ENCODE results near the gene SNRPE.

SNRPE gene

DNA sequence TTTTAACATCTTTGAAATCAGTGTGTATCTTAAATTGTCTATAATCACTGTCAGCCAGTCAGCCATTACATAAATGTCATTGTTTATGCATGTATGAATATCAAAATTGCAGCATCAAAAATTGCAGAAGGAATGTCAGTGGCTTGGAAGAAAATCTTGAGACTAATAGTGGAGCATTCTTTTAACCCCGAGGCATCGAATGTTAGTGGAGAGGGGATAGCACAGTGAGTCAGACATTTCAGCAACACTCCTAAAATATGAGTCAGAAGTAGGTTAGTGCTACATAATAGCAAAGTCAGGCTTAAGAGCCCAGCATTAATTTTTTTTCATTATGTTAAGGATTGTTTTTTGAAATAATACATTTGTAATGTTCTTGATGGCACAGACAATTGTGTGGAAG, 45.5 kb downstream of the SNRPE start:
- TF ChIP-seq, protein P1, sequence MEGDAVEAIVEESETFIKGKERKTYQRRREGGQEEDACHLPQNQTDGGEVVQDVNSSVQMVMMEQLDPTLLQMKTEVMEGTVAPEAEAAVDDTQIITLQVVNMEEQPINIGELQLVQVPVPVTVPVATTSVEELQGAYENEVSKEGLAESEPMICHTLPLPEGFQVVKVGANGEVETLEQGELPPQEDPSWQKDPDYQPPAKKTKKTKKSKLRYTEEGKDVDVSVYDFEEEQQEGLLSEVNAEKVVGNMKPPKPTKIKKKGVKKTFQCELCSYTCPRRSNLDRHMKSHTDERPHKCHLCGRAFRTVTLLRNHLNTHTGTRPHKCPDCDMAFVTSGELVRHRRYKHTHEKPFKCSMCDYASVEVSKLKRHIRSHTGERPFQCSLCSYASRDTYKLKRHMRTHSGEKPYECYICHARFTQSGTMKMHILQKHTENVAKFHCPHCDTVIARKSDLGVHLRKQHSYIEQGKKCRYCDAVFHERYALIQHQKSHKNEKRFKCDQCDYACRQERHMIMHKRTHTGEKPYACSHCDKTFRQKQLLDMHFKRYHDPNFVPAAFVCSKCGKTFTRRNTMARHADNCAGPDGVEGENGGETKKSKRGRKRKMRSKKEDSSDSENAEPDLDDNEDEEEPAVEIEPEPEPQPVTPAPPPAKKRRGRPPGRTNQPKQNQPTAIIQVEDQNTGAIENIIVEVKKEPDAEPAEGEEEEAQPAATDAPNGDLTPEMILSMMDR (conservative IDR thresholded peaks at IDR 0.05), result no peak
- TF ChIP-seq ZFX (IDR thresholded peaks at IDR 0.05), result no peak
- no peak overlapping the region for H3K27ac ChIP-seq

DNA sequence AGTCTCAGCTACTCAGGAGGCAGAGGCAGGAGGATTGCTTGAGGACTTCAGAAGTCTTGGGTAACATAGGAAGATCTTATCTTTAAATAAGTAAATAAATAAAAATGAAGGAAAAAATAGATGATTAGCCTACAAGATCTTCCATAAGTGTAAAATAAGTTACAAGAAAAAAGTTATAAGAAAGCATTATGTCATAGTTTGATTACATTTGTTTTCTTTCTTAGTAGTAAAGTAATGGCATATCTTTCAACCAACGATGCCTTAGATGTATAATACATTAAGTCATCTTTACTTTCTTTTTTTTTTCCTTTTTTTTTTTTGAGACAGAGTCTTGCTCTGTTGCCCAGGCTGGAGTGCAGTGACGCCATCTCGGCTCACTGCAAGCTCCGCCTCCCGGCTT, 46.5 kb downstream of the SNRPE start:
- TF ChIP-seq ZFX (IDR thresholded peaks at IDR 0.05), result no peak
- TF ChIP-seq, protein P1 (conservative IDR thresholded peaks at IDR 0.05), result no peak

DNA sequence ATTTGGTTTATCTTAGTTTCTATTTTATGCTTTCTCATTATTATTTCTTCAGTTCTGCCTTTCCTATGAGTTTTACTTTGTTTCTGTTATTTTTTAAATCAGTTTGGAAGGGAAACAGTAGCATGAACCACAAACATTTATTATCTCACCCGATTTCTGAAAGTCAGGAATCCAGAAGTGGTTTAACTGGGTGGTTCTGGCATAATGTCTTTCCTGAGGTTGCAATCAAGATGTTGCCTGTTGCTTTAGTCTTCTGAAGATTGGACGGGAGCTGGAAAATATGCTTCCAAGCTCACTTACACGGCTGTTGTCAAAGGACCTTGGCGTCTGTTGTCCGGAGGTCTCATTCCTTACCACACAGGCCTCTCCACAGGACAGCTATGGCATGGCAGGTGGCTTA, 50.4 kb downstream of the SNRPE start:
- H3K27ac ChIP-seq, result no peak overlapping the region
- no peak for TF ChIP-seq ZFX (IDR thresholded peaks at IDR 0.05)

More for the DNA sequence above, 46.5 kb downstream of the SNRPE start:
- H3K27ac ChIP-seq, result no peak overlapping the region

DNA sequence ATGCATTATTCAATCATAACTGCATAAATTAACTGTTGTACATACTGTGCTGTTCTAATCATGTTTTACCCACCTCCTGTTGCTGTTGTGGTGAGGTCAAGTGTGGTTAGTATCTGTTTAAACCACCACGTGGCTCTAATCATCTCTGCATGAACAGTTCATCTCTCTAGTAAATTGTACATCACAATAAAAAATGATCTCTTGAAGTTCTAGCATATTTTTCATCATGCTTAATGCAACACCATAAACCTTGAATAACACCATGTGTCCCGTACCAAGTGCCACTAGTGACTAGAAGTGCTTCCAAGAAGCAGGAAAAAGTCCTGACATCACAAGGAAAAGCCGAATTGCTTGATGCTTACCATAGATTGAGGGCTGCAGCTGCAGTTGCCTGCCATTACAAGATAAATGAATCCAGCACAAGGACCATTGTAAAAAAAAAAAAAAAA, 51.7 kb downstream of the SNRPE start:
- no peak for TF ChIP-seq ZFX (IDR thresholded peaks at IDR 0.05)
- TF ChIP-seq, protein P1 (conservative IDR thresholded peaks at IDR 0.05), result no peak
- no peak overlapping the region for H3K27ac ChIP-seq

DNA sequence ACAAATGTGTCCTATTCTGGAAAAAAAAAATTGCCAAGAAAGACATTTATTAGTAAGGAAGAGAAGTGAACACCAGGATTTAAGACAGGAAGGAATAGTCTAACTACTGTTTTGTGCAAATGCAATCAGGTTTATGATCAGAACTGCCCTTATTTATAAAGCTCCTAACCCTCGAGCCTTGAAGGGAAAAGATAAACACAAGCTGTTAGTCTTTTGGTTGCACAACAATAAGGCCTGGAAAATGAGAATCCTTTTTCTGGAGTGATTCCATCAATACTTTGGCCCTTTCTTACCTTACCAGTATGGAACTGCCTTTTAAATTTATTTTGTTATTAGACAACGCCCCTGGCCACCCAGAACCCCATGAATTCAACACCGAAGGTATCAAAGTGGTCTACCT, 52.9 kb downstream of the SNRPE start:
- H3K27ac ChIP-seq, result no peak overlapping the region
- TF ChIP-seq, protein P1 (conservative IDR thresholded peaks at IDR 0.05), result no peak
- no peak for TF ChIP-seq ZFX (IDR thresholded peaks at IDR 0.05)

DNA sequence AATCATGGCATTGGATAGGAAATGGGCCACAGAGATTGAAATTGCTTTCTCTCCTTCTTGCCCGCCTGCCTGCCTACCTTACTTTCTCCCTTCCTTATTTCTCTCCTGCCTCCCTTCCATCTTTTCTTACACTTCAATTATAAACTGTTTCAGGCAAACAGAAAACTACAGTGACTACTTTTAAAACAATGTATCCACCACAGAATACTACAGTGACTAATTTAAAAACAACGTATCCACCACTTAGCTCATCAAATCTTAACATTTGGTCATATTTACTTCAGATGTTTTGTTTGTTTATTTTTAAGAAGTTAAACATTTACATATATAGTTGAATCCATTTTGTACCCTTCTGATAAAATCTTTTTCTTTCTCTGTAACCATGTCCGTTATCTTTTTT, 54.4 kb downstream of the SNRPE start:
- TF ChIP-seq, protein P1 (conservative IDR thresholded peaks at IDR 0.05), result no peak
- no peak for TF ChIP-seq ZFX (IDR thresholded peaks at IDR 0.05)
- H3K27ac ChIP-seq, result no peak overlapping the region

DNA sequence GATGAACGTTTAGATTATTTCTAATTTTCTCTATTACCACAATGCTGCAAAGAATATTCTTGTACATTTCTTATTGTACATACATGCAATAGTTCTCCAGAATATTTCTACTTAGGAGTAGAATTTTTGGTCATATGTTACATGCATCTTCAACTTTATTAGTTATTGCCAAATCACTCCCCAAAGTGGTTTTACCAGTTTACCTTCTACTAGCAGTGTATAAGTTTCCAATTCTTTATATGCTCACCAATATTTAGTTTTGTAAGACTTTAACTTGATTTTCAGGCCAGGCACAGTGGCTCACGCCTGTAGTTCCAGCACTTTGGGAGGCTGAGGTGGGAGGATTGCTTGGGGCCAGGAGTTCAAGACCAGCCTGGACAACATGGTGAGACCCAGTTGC, 55.4 kb downstream of the SNRPE start:
- H3K27ac ChIP-seq, result no peak overlapping the region
- TF ChIP-seq, protein P1 (conservative IDR thresholded peaks at IDR 0.05), result no peak
- no peak for TF ChIP-seq ZFX (IDR thresholded peaks at IDR 0.05)
